HG03196 (cell line): ENCODE measurements around the gene PARD3.
A peak's percentile ranks its signal among the peaks of the same experiment; 100 is the strongest.

Experiments used
- ATAC-seq: cut with Tn5 transposase; IDR thresholded peaks from one replicate; pipeline ENCODE4 v1.9.1; 2021; ENCODE audit not compliant: unreplicated experiment

Gene PARD3

GRCh38 chr10:34156781-34157425 lies 658.2 kb downstream of the PARD3 start:
- no peak for ATAC-seq

- no peak for ATAC-seq
These were observed 659.3 kb downstream of the PARD3 start for GRCh38 chr10:34155812-34156211.

GRCh38 chr10:34154383-34154900 lies 660.7 kb downstream of the PARD3 start:
- ATAC-seq: no peak

GRCh38 chr10:34153663-34154382 lies 661.3 kb downstream of the PARD3 start:
- no peak for ATAC-seq

GRCh38 chr10:34152434-34152833 lies 662.7 kb downstream of the PARD3 start:
- ATAC-seq: no peak

- no peak for ATAC-seq
These were observed 663.2 kb downstream of the PARD3 start for GRCh38 chr10:34151931-34152330.

- no peak for ATAC-seq
These were observed 663.6 kb downstream of the PARD3 start for GRCh38 chr10:34151481-34151880.

- no peak for ATAC-seq
These were observed 665.0 kb downstream of the PARD3 start for GRCh38 chr10:34150103-34150502.

GRCh38 chr10:34148305-34148657 lies 666.8 kb downstream of the PARD3 start:
- ATAC-seq: no peak

GRCh38 chr10:34147641-34148304 lies 667.3 kb downstream of the PARD3 start:
- ATAC-seq: no peak

- ATAC-seq: no peak
These were observed 669.4 kb downstream of the PARD3 start for GRCh38 chr10:34145715-34146114.

- ATAC-seq: no peak
These were observed 671.6 kb downstream of the PARD3 start for GRCh38 chr10:34143466-34143865.

GRCh38 chr10:34141032-34141680 lies 673.9 kb downstream of the PARD3 start:
- no peak for ATAC-seq

GRCh38 chr10:34139559-34139958 lies 675.5 kb downstream of the PARD3 start:
- ATAC-seq: no peak

- no peak for ATAC-seq
These were observed 677.1 kb downstream of the PARD3 start for GRCh38 chr10:34137955-34138354.

- no peak for ATAC-seq
These were observed 677.9 kb downstream of the PARD3 start for GRCh38 chr10:34137201-34137600.

GRCh38 chr10:34135515-34135914 lies 679.6 kb downstream of the PARD3 start:
- ATAC-seq: peak; percentile 64

- no peak for ATAC-seq
These were observed 680.5 kb downstream of the PARD3 start for GRCh38 chr10:34134602-34135001.

- no peak for ATAC-seq
These were observed 681.7 kb downstream of the PARD3 start for GRCh38 chr10:34133406-34133805.

GRCh38 chr10:34131152-34131551 lies 683.9 kb downstream of the PARD3 start:
- ATAC-seq: no peak

- no peak for ATAC-seq
These were observed 687.4 kb downstream of the PARD3 start for GRCh38 chr10:34127676-34128075.
